COR-L47 (cell line): ENCODE data around the gene NR2F1.

Source experiments
- DNase-seq: peaks from one replicate; lab custom pipeline; 2025; lab: John Stamatoyannopoulos, UW

Gene NR2F1

GRCh38 chr5:93577854-93578812, 4.9 kb upstream of the NR2F1 start:
- no peak for DNase-seq

GRCh38 chr5:93578813-93579691, 4.0 kb upstream of the NR2F1 start:
- DNase-seq, result peak; percentile 43

GRCh38 chr5:93579692-93580062, 3.3 kb upstream of the NR2F1 start:
- peak; percentile 53 for DNase-seq

GRCh38 chr5:93580063-93580926, 2.7 kb upstream of the NR2F1 start:
- DNase-seq, result no peak

GRCh38 chr5:93580927-93581445, 2.0 kb upstream of the NR2F1 start, which contains the start of gene NR2F1-AS1:
TSS of gene NR2F1-AS1 (minus strand) at chr5:93581219.
- peak; percentile 36 for DNase-seq

- DNase-seq, result no peak
Observed at GRCh38 chr5:93582167-93582462, 907 bp upstream of the NR2F1 start.

GRCh38 chr5:93583439-93583767, 381 bp downstream of the NR2F1 start:
- no peak for DNase-seq

GRCh38 chr5:93583768-93584595, 960 bp downstream of the NR2F1 start:
- no peak for DNase-seq

- peak; percentile 73 for DNase-seq
Observed at GRCh38 chr5:93584596-93585040, 1.6 kb downstream of the NR2F1 start.

GRCh38 chr5:93585041-93585766, 2.2 kb downstream of the NR2F1 start:
- DNase-seq, result no peak

- peak; percentile 59 for DNase-seq
Observed at GRCh38 chr5:93585767-93586385, 2.9 kb downstream of the NR2F1 start.

GRCh38 chr5:93586736-93587596, 3.9 kb downstream of the NR2F1 start:
- no peak for DNase-seq

GRCh38 chr5:93587597-93588351, 4.8 kb downstream of the NR2F1 start:
- DNase-seq, result no peak

GRCh38 chr5:93588352-93589151, 5.5 kb downstream of the NR2F1 start:
- DNase-seq, result peak; percentile 39

- DNase-seq, result no peak
Observed at GRCh38 chr5:93589152-93589828, 6.3 kb downstream of the NR2F1 start.

- no peak for DNase-seq
Observed at GRCh38 chr5:93589829-93590215, 6.8 kb downstream of the NR2F1 start.

- DNase-seq, result no peak
Observed at GRCh38 chr5:93590493-93590892, 7.5 kb downstream of the NR2F1 start.
